ENCODE measurements around the gene ZFAND3.

DNA sequence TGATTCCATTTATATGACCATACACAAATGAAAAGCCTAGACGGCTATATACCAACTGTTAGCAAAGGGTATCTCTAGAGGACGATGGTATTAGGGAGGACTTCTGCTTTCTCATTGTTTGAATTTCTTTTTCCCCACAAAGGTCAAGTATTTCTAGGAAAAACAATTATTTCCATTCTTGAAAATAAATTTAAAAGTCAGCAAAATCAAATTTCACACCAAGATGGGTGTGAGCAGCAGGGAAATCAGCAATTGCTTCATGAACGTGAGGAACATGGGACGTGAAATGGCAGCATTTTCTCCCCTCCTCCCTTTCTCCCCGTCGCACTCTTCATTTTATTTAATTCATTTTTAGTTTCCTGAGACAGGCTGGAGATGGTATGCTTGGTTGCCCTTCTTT lies 5.2 kb upstream of the ZFAND3 start:
- TF ChIP-seq NR2F1 (conservative IDR thresholded peaks at IDR 0.05) (no peak), NR2C2 (IDR thresholded peaks at IDR 0.05; ENCODE audit: borderline replicate concordance, control insufficient read depth, insufficient read length, low read depth) (no peak), FOS (IDR thresholded peaks at IDR 0.05; ENCODE audit: borderline replicate concordance, extremely low read depth, insufficient read length) (no peak), POLR2AphosphoS2 (IDR thresholded peaks at IDR 0.05; ENCODE audit: low read depth, low read length) (no peak), CHD4 (IDR thresholded peaks at IDR 0.05) (no peak), FOXK2 (IDR thresholded peaks at IDR 0.05) (no peak)
- TF ChIP-seq, protein P1, sequence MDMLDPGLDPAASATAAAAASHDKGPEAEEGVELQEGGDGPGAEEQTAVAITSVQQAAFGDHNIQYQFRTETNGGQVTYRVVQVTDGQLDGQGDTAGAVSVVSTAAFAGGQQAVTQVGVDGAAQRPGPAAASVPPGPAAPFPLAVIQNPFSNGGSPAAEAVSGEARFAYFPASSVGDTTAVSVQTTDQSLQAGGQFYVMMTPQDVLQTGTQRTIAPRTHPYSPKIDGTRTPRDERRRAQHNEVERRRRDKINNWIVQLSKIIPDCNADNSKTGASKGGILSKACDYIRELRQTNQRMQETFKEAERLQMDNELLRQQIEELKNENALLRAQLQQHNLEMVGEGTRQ (IDR thresholded peaks at IDR 0.05; ENCODE audit: borderline replicate concordance, low read depth, low read length) = no peak
- TF ChIP-seq, protein P2, sequence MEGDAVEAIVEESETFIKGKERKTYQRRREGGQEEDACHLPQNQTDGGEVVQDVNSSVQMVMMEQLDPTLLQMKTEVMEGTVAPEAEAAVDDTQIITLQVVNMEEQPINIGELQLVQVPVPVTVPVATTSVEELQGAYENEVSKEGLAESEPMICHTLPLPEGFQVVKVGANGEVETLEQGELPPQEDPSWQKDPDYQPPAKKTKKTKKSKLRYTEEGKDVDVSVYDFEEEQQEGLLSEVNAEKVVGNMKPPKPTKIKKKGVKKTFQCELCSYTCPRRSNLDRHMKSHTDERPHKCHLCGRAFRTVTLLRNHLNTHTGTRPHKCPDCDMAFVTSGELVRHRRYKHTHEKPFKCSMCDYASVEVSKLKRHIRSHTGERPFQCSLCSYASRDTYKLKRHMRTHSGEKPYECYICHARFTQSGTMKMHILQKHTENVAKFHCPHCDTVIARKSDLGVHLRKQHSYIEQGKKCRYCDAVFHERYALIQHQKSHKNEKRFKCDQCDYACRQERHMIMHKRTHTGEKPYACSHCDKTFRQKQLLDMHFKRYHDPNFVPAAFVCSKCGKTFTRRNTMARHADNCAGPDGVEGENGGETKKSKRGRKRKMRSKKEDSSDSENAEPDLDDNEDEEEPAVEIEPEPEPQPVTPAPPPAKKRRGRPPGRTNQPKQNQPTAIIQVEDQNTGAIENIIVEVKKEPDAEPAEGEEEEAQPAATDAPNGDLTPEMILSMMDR (IDR thresholded peaks at IDR 0.05 in 2 of 3, conservative IDR thresholded peaks at IDR 0.05 in 1 of 3; ENCODE audit: control insufficient read depth in 2 of 3, extremely low read depth in 1 of 3, insufficient read depth in 1 of 3, low read depth in 3 of 3, low read length in 3 of 3) = no peak
